Stimulated activated naive CD4-positive, alpha-beta T cell treated with Interleukin-2 at 50 U/mL for 16 hours (primary cell): ENCODE data around the gene EFCAB6.

Experiments used
- DNase-seq: peaks from one replicate; lab custom pipeline; 2025; lab: John Stamatoyannopoulos, UW

EFCAB6 gene

GRCh38 chr22:43583501-43583900 lies 228.6 kb downstream of the EFCAB6 start:
- no peak for DNase-seq

DNA sequence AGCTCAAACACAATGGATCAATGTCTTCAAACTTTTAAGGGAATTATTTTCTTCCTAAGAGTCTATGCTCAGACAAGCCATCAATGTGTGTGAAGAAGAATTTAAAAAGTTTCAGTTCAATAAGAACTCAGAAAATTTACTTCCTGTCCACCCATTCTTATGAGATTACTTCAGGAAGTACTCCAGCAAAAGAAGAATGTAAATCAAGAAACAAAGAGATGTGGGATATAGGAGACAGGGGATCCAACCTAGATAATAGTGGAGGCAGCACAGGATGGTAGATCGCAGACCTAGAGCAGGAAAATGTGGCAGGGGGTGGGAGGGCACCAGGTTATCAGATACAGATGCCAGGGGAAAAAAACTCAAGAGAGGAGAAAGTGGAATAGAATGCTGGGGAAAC lies 229.7 kb downstream of the EFCAB6 start:
- no peak for DNase-seq

- no peak for DNase-seq
Observed at GRCh38 chr22:43580271-43580750, 231.8 kb downstream of the EFCAB6 start.

GRCh38 chr22:43574738-43575137 lies 237.4 kb downstream of the EFCAB6 start:
- no peak for DNase-seq

- DNase-seq = no peak
Observed at GRCh38 chr22:43572710-43573109, 239.4 kb downstream of the EFCAB6 start.

DNA sequence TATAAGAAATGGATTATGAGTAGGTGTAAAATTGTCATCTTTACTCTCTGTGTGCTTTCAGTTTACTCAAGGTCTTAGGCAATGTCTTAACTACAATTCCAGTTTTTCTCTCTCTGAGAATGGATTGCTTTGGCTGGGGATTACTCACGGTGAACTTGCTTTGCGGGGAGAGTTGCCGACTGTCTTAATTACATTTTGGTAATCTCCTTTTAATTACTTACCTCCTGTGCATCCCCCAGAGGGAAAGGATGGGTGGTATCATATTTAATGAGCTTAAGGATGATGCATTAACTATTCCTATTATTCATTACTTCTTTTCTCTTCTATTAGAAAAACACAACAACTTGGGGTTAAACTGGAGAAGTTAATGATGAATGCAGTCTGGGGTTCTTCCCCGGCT lies 240.9 kb downstream of the EFCAB6 start:
- no peak for DNase-seq

GRCh38 chr22:43570531-43571165 lies 241.5 kb downstream of the EFCAB6 start:
- DNase-seq = no peak

DNA sequence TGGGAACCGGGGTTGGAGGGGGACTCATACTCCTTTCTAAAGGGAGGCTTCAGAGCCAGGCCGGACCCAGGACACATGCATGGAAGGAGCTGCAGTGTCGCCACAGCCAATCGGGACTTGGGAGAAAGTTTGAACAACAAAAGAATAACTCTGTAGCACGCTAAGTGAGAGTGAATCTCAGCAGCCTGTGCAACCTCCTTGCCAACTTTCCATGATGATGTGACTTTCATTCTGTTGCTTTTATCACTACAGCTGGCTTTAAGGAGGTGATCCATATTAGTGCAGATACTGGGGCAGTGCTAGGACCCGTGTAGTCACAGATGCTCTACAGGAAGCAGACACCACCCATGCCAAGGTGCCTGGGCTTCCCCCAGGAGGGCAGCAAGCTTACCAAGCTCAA lies 243.0 kb downstream of the EFCAB6 start:
- no peak for DNase-seq

GRCh38 chr22:43567691-43568324 lies 244.3 kb downstream of the EFCAB6 start:
- DNase-seq = no peak

GRCh38 chr22:43566561-43567332 lies 245.4 kb downstream of the EFCAB6 start:
- no peak for DNase-seq

GRCh38 chr22:43566021-43566420 lies 246.1 kb downstream of the EFCAB6 start:
- DNase-seq = no peak

DNA sequence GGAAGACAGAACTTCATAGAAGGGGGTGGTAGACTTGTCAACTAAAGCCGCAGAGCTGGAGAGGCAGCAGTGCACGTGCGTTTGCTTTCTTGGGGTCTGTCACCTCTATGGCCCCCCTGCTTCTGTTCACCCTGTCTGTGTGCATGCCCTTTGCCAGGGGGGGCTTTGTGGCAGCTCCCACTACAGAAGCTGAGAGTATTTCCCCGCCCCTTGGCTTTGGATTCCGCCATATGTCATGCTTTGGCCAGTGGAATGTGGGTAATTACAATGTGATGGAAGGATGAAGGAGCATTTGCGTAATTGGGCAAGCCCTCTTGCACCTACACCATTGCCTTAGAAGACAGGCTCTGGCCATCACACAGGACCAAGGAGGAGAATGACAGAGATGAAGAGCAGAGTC lies 247.2 kb downstream of the EFCAB6 start:
- no peak for DNase-seq

GRCh38 chr22:43563571-43563970 lies 248.5 kb downstream of the EFCAB6 start:
- no peak for DNase-seq

- no peak for DNase-seq
Observed at GRCh38 chr22:43562843-43563242, 249.3 kb downstream of the EFCAB6 start.

- DNase-seq = no peak
Observed at GRCh38 chr22:43561415-43562178, 250.5 kb downstream of the EFCAB6 start.

GRCh38 chr22:43560651-43561050 lies 251.5 kb downstream of the EFCAB6 start:
- no peak for DNase-seq

DNA sequence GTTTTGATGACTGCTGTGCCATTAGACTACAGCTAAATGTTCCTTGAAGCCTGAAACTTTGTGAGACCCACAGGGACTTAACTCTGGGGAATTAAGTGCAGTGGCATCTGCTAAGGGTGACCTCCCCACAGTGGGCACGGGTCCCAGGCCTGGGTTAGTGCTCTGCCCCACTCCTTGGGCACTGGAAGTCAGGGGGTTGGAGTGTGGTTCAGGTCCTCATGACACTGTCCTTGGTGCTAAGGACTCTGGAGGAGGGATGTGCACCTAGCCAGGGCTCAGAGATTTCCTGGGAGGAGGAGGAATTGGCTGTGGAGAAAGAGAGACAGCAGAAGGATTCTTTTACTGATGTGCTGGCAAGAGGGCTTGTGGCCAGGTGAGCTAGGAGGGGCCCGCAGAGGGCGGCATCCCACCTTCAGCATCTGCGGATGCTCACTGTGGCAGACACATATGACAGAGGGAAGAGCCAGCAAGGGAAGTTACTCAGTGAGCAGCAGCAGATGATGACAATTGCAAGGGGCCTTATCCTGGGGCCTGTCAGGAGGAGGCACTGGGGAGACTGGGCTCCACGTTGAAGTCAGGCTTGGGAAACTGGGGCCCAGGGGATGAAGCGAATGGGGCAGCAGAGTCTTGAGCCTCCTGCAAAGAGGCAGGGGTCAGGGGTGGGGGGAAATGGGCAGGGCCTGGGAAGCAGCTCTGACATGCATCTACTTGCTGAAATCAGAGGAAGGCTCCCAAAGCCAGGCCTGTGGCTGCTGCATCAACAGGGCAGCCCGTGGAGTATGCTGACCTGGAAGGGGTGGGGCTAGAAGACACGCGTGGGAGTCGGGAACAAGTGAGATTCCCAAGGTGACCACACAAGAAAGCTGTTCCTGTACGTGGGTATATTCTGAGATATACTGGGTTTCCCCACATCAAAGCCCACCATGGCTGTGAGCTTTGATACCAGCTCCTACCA lies 256.3 kb downstream of the EFCAB6 start:
- no peak for DNase-seq

DNA sequence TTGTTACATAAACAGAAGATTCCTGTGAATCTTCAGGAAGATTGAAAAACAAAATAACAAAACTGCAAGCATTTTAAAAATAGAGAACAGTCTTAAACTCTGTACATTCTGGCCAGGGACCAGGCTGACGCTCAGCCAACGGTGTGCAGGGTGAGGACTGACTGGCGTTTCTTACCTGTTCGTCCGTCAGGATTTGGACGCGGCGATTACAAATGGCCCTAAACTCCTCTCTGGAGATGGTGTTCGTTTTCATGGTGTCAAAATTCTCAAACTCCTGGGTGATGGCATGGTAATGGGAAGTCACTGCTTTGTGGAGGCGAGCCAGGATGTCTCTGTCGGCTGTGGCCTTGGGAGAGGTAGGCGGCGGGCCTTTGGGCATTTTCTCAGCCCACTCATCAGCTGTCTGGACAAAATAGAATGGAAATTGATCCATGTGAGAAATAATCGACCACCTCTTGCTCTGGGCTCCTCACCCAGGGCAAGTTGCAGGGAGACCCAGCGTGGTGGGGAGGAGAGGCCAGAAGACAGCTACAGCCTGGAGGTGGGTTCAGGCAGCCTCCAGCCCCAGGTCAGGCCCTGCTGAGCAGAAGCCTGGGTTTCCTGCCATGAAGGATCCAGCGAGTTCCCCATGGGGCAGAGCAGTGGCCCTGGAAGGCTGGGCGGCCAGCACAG lies 257.3 kb downstream of the EFCAB6 start:
- no peak for DNase-seq

- no peak for DNase-seq
Observed at GRCh38 chr22:43554259-43554636, 257.9 kb downstream of the EFCAB6 start.

DNA sequence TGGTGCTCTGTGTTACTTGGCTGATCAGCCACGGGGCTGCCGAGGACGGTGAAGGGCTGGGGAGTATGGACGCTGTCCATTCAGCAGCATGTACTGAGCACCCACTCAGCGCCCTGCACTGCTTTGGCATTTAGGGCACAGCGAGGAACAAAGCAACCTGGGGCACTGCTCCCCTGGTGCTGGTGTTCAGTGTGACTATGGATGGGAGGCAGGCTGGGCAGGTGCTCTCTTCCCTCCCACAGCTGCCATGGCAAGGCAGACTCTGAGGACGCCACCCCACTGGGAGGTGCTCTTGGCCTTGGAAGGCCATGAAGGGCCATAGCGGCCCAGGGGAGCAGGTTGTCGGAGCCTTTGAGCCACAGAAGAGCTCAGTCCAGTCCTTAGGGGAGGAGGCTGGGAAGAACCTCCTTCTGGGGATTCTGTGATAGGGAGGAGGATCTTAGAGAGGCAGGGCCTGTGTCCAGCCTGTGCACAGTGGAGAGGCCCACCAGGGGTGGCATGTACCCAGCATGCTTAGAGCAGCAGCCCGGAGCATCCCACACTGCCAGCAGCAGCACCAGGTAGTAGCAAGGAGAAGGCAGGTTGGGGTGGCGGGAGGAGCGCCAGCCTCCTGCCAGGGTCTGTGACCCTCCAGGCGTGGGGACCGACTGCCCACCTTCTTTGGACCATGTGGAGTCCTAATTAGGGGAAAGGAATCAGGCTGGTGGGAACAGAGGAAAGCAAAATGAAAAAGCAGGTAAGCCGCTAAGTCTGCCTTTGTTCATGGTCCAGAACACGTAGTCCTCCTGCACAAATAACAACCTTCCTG lies 258.4 kb downstream of the EFCAB6 start:
- no peak for DNase-seq
